ENCODE measurements around the gene CYP19A1.

CYP19A1 gene

GRCh38 chr15:51180011-51180410 is 158.4 kb downstream of the CYP19A1 start:
- no peak for ATAC-seq

GRCh38 chr15:51172193-51172592 is 166.2 kb downstream of the CYP19A1 start:
- ATAC-seq: no peak

- ATAC-seq: no peak
Measured at GRCh38 chr15:51171634-51171932, 166.8 kb downstream of the CYP19A1 start.

DNA sequence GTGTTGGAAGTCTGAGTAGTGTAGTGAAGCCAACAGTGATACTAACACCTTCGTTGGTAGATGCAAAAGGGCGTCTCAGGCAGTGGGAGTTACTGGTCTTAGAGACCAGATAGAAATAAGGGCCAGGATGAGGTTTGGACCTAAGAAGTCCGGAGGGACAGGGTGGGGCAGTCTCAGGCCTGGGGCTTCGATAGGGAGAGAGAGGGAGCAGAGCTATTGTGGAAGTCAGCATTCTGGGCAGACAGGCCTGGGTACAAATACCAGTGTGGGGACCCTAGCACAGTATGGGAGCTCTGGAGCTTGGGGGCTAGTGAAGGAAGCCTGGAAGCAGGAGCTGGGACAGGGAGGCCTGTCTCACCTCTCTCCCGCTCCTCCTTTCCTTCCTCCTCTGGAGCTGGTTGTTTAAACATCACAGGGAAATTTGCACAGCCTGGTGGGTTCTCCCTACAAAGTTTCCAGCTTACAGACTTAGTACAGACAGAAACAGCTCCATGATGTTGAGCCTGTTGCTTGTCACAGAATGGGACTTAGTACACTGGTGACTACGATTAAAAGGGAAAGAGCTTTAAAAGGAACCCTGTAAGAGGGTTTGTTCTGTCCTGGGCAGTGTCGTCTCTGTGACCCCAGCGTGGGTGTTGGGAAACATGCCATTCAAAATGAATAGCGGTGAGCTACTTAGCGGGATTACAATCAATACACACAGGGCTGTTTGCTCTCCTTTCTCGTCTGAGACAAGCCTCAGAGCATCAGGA is 167.3 kb downstream of the CYP19A1 start:
- no peak for ATAC-seq

DNA sequence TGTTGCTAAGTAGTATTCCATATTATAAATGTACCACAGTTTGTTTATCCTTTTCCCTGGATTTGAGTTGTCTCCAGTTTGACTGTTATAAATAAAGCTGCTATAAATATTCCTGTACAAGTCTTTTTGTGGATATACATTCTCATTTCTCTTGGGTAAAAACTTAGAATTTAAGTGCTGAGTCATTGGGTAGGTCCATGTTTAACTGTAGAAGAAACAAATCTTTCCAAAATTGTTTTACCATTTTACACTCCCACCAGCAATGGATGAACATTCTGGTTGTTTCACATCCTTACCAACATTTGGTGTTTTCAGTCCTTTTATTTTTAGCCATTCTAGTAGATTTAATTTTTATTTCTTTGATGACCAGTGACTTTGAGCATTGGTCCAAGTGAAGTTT is 169.7 kb downstream of the CYP19A1 start:
- no peak for ATAC-seq

GRCh38 chr15:51163843-51164242 is 174.6 kb downstream of the CYP19A1 start:
- no peak for ATAC-seq

- peak; percentile 66 to 69 for ATAC-seq
Measured at GRCh38 chr15:51162865-51163762, 175.3 kb downstream of the CYP19A1 start.

DNA sequence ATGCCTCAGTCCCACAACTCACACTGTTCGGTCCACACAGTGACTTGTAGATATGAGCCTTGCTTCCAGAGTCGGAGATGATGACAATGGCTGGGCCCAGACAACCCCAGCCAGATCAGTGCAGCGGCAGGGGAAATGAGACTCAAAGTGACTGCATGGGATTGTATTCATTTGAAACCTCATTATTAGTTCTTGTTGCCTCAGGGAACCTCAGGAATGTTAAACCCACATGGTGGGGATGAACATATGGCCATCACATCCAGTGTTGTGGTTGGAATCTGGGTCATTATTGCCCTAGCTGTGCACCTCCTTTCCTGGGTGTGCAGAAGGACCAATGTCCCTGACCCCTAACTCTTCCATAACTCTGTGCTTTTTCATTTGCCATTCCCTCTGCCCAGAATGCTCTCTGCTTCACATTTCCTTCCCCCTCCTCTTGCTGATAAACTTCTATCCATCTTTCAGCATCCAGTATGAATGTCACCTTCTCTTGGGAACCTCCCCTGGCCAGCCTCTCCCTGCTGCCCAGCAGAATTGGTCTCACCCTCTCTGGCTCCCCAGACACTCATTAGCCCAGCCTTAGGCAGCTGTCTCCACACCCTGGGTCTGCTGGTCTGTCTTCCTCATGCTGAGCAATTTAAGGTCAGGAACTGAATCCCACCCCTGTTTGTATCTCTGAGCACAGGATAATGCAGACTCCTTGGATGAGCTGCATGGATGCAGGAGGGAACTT is 176.7 kb downstream of the CYP19A1 start:
- ATAC-seq: no peak

GRCh38 chr15:51160484-51160883 is 177.9 kb downstream of the CYP19A1 start:
- no peak for ATAC-seq
